DMS53 treated with DMSO at 0.1 percent for 48 hours (cell line): ENCODE measurements around the gene PNMA1.
"Not testable (repeated sequence)": the region's sequence is repeated elsewhere in the genome, so short reads cannot be mapped to it uniquely, and the experiment has no call there.

Experiments used
- DNase-seq: peaks from one replicate; lab custom pipeline; 2025; ENCODE audit not compliant: unreplicated experiment; lab: John Stamatoyannopoulos, UW

PNMA1 gene

DNA sequence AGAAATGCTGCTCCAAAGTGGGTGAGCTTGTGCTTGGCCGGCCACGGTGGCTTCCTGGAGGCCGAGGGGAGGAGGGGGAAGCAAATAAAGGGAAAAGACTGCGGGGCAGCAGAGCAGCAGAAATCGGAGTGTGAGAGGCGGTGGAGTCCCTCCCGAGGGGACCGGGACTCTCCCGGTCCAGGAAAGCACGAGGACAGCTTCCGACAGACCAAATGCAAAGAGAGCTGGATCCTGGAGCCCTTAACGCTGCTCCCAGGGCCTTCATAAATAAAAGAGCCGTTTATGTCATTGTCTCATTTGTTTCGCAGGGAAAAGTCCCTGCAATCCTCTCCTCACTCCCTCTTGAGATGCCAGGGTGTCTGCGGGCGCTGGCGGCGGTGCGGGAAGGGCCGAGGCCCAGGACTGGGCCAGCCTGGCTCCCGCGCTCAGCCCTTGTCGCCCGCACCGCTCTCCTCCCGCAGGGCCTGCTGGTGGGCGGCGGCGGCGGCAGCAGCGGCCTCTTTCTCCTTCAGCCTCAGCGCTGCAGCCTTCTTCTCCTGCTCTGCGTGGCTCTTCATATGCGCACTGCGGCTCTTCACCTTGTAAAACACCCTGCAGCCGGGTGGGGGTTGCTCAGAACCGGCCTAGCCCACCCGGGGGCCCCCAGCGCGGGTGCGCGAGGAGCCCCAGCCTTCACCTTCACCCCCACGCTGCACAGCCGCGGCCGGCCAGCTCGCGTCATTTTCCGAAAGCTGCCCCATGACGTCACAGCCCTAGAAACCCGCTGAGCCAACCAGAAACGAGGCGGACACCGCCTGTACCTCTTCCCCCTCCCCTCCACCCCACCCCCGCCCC is 4.5 kb upstream of the PNMA1 start:
- DNase-seq, result no peak

DNA sequence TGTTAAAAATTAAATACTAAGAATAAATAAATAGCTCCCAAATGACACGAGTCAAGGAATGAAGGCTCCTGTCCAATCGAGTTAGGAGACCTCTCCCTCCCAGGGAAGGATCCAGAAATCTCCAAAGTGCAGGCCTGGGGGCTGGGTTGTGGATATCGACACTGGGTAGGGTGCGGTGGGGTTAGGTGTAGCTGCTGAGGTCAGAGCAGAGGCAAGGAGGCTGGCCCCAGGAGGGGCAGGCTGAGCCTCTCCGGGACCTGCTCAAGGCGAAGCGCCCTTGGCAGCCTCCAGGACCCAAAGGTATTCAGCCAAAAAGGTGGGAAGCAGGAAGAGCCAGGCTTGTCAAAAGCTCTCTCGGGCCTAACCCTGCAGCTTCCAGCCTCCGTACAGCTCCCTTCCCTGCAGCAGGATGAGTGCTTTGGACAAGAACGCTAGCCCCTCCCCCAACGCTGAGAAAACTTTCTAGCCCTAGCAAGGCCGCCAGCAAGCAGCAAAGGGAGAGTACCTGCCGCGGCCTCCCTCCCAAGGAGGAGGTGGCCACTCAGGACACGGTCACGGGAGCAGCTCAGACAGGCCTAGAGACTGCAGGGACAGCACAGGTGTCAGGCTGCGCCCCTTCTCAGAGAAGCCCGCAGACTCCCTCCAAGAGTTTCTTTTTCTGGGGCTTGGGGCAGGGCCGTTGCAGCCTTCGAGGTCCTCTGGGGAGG is 3.7 kb upstream of the PNMA1 start:
- no peak for DNase-seq

GRCh38 chr14:73717266-73717665 is 3.1 kb upstream of the PNMA1 start:
- DNase-seq, result no peak

DNA sequence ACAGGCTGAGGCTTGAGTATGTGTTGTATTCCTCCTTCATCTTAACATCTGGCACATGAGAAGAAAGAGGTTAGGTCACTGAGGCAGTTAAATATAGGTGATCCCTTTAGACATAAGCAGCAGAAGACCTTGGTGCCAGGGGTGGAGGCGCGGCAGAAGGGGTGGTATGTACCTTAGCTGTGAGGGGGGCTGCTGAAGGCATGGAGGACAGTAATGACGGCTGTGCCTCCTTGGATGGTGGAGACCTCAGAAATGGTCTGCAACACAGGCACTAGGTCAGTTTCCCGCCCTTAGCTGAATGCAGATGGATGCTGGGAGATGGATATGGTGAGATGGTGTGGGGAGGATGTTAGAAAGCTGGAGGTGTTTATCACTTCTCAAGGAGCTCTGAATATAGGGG is 1.5 kb upstream of the PNMA1 start:
- DNase-seq, result no peak

GRCh38 chr14:73714656-73715081 is 485 bp upstream of the PNMA1 start:
- DNase-seq, result no peak

DNA sequence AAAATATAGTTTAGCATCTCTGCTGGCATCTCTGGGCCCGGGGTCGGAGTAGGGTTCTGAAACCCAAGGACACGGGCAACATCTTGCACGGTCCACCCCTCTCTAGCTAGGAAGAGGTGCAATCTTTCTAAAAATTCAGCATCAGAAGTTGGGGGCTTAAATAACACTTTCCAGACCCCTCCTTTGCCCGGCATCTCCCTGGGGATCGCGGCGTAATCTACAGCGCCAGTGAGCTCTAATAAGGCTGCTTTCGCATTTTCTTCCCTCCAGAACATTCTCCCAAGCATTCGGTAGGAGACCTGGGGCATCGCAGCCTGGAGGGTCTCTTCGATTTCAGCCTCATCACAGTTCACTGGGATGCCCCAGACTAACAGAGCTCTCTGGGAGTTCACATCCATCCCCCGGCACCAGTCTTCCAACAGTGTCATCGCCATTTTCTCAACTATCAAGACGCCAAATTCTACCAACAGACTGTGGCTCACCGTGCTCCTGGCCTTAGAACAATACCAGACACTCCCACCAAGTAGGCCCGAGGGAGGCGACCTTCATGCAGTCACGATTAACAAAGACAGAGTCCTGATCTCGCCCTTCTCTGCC is 880 bp downstream of the PNMA1 start:
- no peak for DNase-seq

DNA sequence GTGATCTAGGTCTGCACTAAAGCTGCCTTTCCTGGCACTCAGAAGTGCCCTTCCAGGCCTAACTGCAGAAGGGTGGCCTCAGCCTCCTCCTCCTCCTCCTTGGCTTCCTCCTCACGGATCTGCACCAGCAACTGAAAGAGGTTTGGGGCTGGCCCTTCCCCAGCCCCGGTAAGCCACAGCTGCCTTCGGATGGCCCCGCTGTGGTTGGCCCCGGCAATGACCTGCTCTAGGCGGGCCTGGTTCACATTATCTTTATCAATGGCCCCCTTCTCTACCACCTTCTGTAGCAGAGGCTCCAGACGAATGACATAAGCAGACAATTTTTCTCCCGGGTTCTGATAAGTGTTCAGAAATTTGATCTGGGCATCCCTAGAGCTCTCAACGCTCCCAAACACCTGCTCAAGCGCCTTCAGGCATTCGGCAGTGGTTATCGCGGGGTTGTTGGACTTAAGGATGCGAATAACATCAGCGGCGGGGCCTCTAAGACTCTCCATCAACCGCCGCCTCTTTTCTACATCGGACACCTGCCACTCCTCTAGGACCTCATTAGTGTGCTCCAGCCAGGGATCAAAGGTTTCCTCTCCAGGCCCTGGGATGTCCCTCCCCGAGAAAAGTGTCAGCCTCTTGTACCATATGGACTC is 1.5 kb downstream of the PNMA1 start:
- no peak for DNase-seq

DNA sequence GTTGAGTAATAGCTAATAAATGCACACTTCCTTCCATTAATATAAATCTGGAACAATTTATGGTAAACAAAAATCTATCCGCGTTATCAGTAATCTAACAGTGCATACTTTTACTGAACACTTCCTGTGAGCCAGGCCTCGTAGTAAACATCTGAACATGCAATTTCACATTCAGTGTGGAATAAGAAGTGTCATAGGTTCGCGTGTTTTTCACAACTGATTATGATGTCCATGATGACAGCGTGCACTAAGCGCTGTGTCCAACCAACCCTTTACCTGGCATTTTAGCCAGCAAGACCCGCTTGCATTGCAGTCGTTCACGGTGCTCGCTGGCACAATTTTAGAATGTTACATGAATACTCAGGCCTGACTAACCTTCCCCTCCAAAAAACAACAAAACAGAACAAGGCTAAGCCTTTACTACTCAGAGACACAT is 2.1 kb downstream of the PNMA1 start:
- DNase-seq, result no peak

DNA sequence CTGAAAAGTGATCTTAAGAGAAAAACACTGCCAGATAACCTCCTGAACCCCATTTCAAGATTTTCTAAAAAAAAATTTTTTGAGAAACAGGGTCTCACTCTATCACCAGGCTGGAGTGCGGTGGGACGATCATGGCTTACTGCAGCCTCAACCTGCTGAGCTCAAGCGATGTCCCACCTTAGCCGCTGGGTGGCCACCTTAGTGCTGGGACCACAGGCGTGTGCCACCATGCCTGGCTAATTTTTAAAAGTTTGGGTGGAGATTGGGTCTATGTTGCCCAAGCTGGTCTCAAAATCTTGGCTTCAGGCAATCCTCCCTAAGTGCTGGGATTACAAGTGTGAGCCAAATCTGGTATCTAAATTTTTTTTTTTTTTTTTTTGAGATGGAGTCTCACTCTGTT is 3.4 kb downstream of the PNMA1 start:
- no peak for DNase-seq

- no peak for DNase-seq
These were observed 4.2 kb downstream of the PNMA1 start for GRCh38 chr14:73709904-73710469.

DNA sequence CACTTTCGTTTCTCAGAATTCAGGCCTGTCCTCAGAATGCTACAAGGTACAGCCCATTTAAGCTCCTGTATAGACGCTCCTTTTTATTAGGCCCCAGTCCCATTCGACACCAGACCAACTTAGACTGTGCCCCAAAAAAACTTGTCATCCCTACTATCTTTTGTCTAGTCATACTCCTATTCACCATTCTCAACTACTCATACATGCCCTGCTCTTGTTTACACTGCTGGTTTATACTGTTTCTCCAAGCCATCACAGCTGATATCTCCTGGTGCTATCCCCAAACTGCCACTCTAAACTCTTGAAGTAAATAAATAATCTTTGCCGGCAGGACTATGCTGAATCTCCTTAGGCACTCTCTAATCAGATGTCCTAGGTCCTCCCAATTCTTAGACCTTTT is 6.1 kb downstream of the PNMA1 start:
- not testable (repeated sequence) for DNase-seq

GRCh38 chr14:73700325-73700724 is 13.9 kb downstream of the PNMA1 start:
- DNase-seq, result peak; percentile 17

GRCh38 chr14:73696466-73697400 is 17.5 kb downstream of the PNMA1 start:
- no peak for DNase-seq

GRCh38 chr14:73695997-73696396 is 18.2 kb downstream of the PNMA1 start:
- DNase-seq, result no peak

GRCh38 chr14:73695082-73695481 is 19.1 kb downstream of the PNMA1 start:
- no peak for DNase-seq

DNA sequence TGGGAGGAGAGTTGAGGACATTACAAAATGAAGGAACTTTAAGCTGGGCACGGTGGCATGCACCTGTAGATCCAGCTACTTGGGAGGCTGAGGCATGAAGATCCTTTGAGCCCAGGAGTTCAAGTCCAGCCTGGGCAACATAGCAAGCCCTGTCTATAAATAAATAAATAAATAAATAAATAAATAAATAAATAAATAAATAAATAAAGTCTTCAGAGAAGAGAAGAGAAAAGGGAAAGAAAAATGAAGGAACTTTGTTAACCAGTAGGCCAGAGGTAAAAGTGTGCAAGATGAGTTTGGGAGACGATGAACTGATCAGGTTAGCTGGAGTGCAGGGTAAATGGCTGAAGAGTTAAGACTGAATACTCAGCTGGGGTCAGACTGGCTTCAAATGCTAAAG is 20.1 kb downstream of the PNMA1 start:
- no peak for DNase-seq

DNA sequence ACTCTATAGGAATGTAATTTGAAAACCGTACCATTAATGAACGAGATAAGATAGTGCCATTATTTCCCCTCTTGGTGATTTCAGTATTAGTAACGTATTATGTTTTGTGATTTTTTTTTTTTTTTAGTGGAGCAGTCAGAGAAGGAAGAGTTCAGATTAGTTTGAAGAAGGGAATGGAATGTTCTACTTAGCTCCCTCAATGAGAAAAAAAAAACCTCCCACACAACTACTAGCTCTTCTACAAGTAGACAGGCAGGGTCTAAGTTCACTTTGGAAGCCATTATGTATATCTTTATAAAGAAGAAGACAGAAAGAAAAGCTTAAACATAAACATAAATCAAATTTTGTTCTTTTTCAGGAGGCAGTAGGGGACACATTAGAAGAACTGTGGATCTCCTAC is 27.3 kb downstream of the PNMA1 start:
- DNase-seq, result no peak

DNA sequence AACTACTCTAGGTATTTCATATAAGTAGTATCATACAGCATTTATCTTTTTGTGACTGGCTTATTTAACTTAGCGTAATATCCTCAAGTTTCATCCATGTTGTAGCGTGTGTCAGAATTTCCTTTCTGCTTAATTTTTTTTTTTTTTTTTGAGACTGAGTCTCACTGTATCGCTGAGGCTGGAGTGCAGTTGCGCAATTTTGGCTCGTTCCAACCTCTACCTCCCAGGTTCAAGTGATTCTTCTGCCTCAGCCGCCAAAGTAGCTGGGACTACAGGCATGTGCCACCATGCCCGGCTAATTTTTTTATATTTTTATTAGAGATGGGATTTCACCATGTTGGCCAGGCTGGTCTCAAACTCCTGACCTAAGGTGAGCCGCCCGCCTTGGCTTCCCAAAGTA is 28.9 kb downstream of the PNMA1 start:
- no peak for DNase-seq

- DNase-seq, result no peak
These were observed 29.6 kb downstream of the PNMA1 start for GRCh38 chr14:73684627-73685026.

GRCh38 chr14:73680821-73681220 is 33.4 kb downstream of the PNMA1 start:
- no peak for DNase-seq
